K562 (cell line): ENCODE measurements around the gene PALM3. TPM values are rescaled to one million over a fixed set of nuclear protein-coding genes. Genes with fewer than 3 reads are reported as not detected.

Experiments
- CBX8 ChIP-seq: fragments of 200-600 bp; sonication (generic); IDR thresholded peaks from 2 replicates; pipeline ENCODE4 v1.6.1; 2012; ENCODE audit warnings: borderline replicate concordance, mixed run types, low read depth, mild to moderate bottlenecking, moderate library complexity, mixed read lengths, low read length, control low read depth, inconsistent platforms; ENCODE audit not compliant: poor library complexity, severe bottlenecking; ENCODE audit errors: extremely low read depth
- MGA ChIP-seq: fragments of 450-650 bp; IDR thresholded peaks from 2 replicates; pipeline ENCODE4 v1.6.1; 2016; ENCODE audit warnings: mild to moderate bottlenecking, moderate library complexity
- MYBL2 ChIP-seq, 2 experiments: fragments of 450-650 bp in 1 of 2; sonication (generic) in 1 of 2; formaldehyde crosslinking in 1 of 2; IDR thresholded peaks; 2 replicates each; pipeline versions ENCODE4 v1.6.1 to v1.8.1; 2017 to 2022; ENCODE audit warnings: borderline replicate concordance in 1 of 2, inconsistent platforms in 1 of 2, low read depth in 1 of 2, mild to moderate bottlenecking in 1 of 2, missing genetic modification reagents in 1 of 2, moderate library complexity in 1 of 2
- NCOA4 ChIP-seq: fragments of 450-650 bp; IDR thresholded peaks from 2 replicates; pipeline ENCODE4 v1.6.1; 2018; ENCODE audit warnings: mild to moderate bottlenecking; ENCODE audit not compliant: partially characterized antibody
- RERE ChIP-seq: sonication (generic); formaldehyde crosslinking; IDR thresholded peaks from 2 replicates; pipeline ENCODE4 v1.8.0; 2023; ENCODE audit warnings: missing genetic modification reagents, mild to moderate bottlenecking, borderline replicate concordance
- SMAD1 ChIP-seq: fragments of 150-350 bp; IDR thresholded peaks from 2 replicates; pipeline ENCODE4 v1.6.1; 2014; ENCODE audit warnings: low read length, low read depth; ENCODE audit not compliant: partially characterized antibody
- ZFP30 ChIP-seq: fragments of 250-450 bp; sonication (Bioruptor Pico); IDR thresholded peaks from 2 replicates; pipeline ENCODE4 v1.8.0; 2022; ENCODE audit warnings: moderate library complexity, mild to moderate bottlenecking, inconsistent platforms, borderline replicate concordance
- polyA plus RNA-seq, 8 experiments: library from polyadenylated mRNA; depleted of rRNA in 4 of 8; stranded (reverse) in 5 of 8; unstranded in 3 of 8; fragments of >200 nt; fragmentation: Nextera tagmentation in 2 of 8; fragmentation: Illumina TruSeq in 1 of 8; extraction: Ambion mirVana in 2 of 8; extraction: Trizol in 1 of 8; gene quantifications; 2 replicates each; pipeline versions ENCODE4 v1.2.1 to v1.2.3, GENCODE V29; 2011 to 2014; ENCODE audit warnings: inconsistent platforms in 1 of 8, missing spikeins in 1 of 8
- total RNA-seq, 7 experiments: library from RNA; depleted of rRNA in 6 of 7; stranded (reverse); fragments of >200 nt in 6 of 7; fragmentation: Illumina TruSeq in 2 of 7; extraction: Trizol in 2 of 7; gene quantifications; 2 replicates each; pipeline versions ENCODE4 v1.2.1 to v1.2.3, GENCODE V29; 2011 to 2021; ENCODE audit warnings: low replicate concordance in 1 of 7
- TF ChIP-seq, protein P1 (sequence below): sonication (generic); formaldehyde crosslinking; IDR thresholded peaks from 2 replicates; pipeline ENCODE4 v1.9.0; 2022; ENCODE audit warnings: mild to moderate bottlenecking, missing genetic modification reagents

The PALM3 gene
- total and polyA plus RNA-seq, 9 of the 15 experiments (the other 6 are each of a cell fraction or from before 2014, with no cell fraction given) = 0.07 to 9.3 (median 3.3) TPM

GRCh38 chr19:14059652-14060155 is 2.2 kb downstream of the PALM3 start (continued):
- TF ChIP-seq RERE (CRISPR knock-in tag) (no peak), NCOA4 (no peak), MYBL2 (IDR thresholded peaks at IDR 0.05; ENCODE audit: low read depth) (no peak), MYBL2 (CRISPR knock-in tag; IDR thresholded peaks at IDR 0.05; ENCODE audit: borderline replicate concordance) (no peak), SMAD1 (no peak), CBX8 (no peak), MGA (0 out of 2 replicates have a peak, but pooled peaks have one; percentile 36), ZFP30 (CRISPR knock-in tag) (no peak)
- TF ChIP-seq, protein P1, sequence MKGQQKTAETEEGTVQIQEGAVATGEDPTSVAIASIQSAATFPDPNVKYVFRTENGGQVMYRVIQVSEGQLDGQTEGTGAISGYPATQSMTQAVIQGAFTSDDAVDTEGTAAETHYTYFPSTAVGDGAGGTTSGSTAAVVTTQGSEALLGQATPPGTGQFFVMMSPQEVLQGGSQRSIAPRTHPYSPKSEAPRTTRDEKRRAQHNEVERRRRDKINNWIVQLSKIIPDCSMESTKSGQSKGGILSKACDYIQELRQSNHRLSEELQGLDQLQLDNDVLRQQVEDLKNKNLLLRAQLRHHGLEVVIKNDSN = peak; percentile 68
